ENCODE data around the gene TSHZ3. TPM values are rescaled to one million over a fixed set of nuclear protein-coding genes. Genes with fewer than 3 reads are reported as not detected.

The TSHZ3 gene
- total and polyA plus RNA-seq, 2 of the 13 experiments (the other 11 are each of a cell fraction or from before 2014, with no cell fraction given): not detected

DNA sequence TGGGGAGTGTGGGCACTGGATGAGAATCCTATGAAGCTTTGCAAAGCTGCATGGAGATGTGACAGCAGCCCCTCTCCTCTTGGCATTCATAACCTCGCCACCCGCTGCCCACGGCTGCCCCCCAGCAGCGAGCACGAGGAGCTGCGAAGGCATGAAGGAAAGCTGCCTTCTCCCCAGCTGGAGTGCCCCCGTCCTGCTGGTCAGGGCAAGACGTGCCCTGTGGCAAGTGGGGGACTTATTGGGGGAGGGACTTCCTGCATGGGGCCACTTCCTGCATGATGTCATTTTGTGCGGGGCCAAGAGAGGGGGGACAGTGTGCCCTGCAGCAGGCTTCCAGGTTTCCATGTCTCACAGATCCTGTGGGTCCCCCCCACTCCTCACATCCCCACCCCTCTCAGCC, 85.9 kb downstream of the TSHZ3 start:
- Histone ChIP-seq H2AFZ (ENCODE audit: low read length) (no peak overlapping the region), H3K27me3 (ENCODE audit: control insufficient read depth in 1 of 2, insufficient read depth in 2 of 2, low read length in 2 of 2) (no peaks in the 10 kb centered on the region), H3K4me1 (ENCODE audit: insufficient read depth, low read length) (no peaks in the 10 kb centered on the region), H4K20me1 (ENCODE audit: insufficient read depth, low read length) (no peaks in the 10 kb centered on the region), H3K27ac (ENCODE audit: extremely low read length, insufficient read depth, low read length) (no peak overlapping the region), H3K4me2 (ENCODE audit: low read depth, low read length) (no peak overlapping the region), H3K36me3 (replicated peaks in 1 of 2; ENCODE audit: control insufficient read depth in 1 of 2, insufficient read depth in 2 of 2, low read length in 2 of 2) (no peaks in the 10 kb centered on the region), H3K79me2 (ENCODE audit: insufficient read depth, low read length) (no peaks in the 10 kb centered on the region), H3K9me3 (ENCODE audit: low read length) (peaks cover 51% of the 10 kb centered on the region), H3K4me3 (replicated peaks in 1 of 3; ENCODE audit: insufficient read depth in 1 of 3, low read depth in 2 of 3, low read length in 3 of 3) (no peak overlapping the region), H3K9ac (ENCODE audit: insufficient read depth, low read depth, low read length) (no peak overlapping the region)
- POLR2A ChIA-PET: no interaction called here
- FAIRE-seq (no peak), ATAC-seq (no peak), DNase-seq (ENCODE audit: low spot score) (no peak)
- no peak for TF ChIP-seq CREB1 (IDR thresholded peaks at IDR 0.05)
- no peak for TF ChIP-seq CREB1 (CRISPR knock-in tag; IDR thresholded peaks at IDR 0.05)
- TF ChIP-seq ZNF251 (CRISPR knock-in tag; IDR thresholded peaks at IDR 0.05): no peak
- TF ChIP-seq RBAK (CRISPR knock-in tag; IDR thresholded peaks at IDR 0.05): no peak
- no peak for TF ChIP-seq NFKB2 (CRISPR knock-in tag; IDR thresholded peaks at IDR 0.05; ENCODE audit: borderline replicate concordance)
- TF ChIP-seq ZSCAN22 (CRISPR knock-in tag; IDR thresholded peaks at IDR 0.05): no peak
- TF ChIP-seq SMC3 (IDR thresholded peaks at IDR 0.05; ENCODE audit: low read length): no peak
- no peak for TF ChIP-seq PLRG1 (conservative IDR thresholded peaks at IDR 0.05)
- TF ChIP-seq RFX3 (CRISPR knock-in tag; IDR thresholded peaks at IDR 0.05): no peak
- no peak for TF ChIP-seq ATRX (CRISPR knock-in tag; IDR thresholded peaks at IDR 0.05; ENCODE audit: borderline replicate concordance)
- TF ChIP-seq ZNF34 (CRISPR knock-in tag; IDR thresholded peaks at IDR 0.05; ENCODE audit: borderline replicate concordance): no peak
- TF ChIP-seq KDM3A (CRISPR knock-in tag; IDR thresholded peaks at IDR 0.05; ENCODE audit: low read depth): no peak
- TF ChIP-seq, protein P1, sequence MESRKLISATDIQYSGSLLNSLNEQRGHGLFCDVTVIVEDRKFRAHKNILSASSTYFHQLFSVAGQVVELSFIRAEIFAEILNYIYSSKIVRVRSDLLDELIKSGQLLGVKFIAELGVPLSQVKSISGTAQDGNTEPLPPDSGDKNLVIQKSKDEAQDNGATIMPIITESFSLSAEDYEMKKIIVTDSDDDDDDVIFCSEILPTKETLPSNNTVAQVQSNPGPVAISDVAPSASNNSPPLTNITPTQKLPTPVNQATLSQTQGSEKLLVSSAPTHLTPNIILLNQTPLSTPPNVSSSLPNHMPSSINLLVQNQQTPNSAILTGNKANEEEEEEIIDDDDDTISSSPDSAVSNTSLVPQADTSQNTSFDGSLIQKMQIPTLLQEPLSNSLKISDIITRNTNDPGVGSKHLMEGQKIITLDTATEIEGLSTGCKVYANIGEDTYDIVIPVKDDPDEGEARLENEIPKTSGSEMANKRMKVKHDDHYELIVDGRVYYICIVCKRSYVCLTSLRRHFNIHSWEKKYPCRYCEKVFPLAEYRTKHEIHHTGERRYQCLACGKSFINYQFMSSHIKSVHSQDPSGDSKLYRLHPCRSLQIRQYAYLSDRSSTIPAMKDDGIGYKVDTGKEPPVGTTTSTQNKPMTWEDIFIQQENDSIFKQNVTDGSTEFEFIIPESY (CRISPR knock-in tag; IDR thresholded peaks at IDR 0.05): no peak
- no peak for TF ChIP-seq RORA (CRISPR knock-in tag; IDR thresholded peaks at IDR 0.05)
- TF ChIP-seq ZNF720 (CRISPR knock-in tag; IDR thresholded peaks at IDR 0.05): no peak
- TF ChIP-seq NFKBIZ (CRISPR knock-in tag; IDR thresholded peaks at IDR 0.05): no peak
- no peak for TF ChIP-seq NR2F6 (IDR thresholded peaks at IDR 0.05)
- no peak for TF ChIP-seq NR2F6 (CRISPR knock-in tag; IDR thresholded peaks at IDR 0.05)
- TF ChIP-seq NCOA1 (CRISPR knock-in tag; IDR thresholded peaks at IDR 0.05): no peak
- TF ChIP-seq CAMTA2 (CRISPR knock-in tag; IDR thresholded peaks at IDR 0.05; ENCODE audit: borderline replicate concordance): no peak
- TF ChIP-seq ZFP62 (CRISPR knock-in tag; IDR thresholded peaks at IDR 0.05): no peak
- TF ChIP-seq, protein P2, sequence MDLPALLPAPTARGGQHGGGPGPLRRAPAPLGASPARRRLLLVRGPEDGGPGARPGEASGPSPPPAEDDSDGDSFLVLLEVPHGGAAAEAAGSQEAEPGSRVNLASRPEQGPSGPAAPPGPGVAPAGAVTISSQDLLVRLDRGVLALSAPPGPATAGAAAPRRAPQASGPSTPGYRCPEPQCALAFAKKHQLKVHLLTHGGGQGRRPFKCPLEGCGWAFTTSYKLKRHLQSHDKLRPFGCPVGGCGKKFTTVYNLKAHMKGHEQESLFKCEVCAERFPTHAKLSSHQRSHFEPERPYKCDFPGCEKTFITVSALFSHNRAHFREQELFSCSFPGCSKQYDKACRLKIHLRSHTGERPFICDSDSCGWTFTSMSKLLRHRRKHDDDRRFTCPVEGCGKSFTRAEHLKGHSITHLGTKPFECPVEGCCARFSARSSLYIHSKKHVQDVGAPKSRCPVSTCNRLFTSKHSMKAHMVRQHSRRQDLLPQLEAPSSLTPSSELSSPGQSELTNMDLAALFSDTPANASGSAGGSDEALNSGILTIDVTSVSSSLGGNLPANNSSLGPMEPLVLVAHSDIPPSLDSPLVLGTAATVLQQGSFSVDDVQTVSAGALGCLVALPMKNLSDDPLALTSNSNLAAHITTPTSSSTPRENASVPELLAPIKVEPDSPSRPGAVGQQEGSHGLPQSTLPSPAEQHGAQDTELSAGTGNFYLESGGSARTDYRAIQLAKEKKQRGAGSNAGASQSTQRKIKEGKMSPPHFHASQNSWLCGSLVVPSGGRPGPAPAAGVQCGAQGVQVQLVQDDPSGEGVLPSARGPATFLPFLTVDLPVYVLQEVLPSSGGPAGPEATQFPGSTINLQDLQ (CRISPR knock-in tag; IDR thresholded peaks at IDR 0.05): no peak
- in situ Hi-C loops (cut with HindIII; ENCODE audit: extremely low pct_ligation_motif_present, low pct_unique_long_range_greater_than_20kb) (no loop called here), intact Hi-C loops (cut with micrococcal nuclease; ENCODE audit: unreplicated experiment) (no loop called here)
- WGBS (ENCODE audit: low lambda C conversion rate): 23% methylated on average over 6 of the region's 9 CpGs
- no TSS peak for BruUV-seq (replicated peaks)
- CTCF ChIA-PET (ENCODE audit: low intra/inter-chr PET ratio, low total read pairs): no interaction called here

Data from HepG2 (cell line).